SH-SY5Y (cell line): ENCODE data around the gene LRRC4B.

Experiments used
- GATA2 ChIP-seq: IDR thresholded peaks from 2 replicates; pipeline ENCODE4 v1.6.1; 2011; ENCODE audit warnings: mild to moderate bottlenecking, low read depth, low read length
- GATA3 ChIP-seq: IDR thresholded peaks from 2 replicates; pipeline ENCODE4 v1.6.1; 2011; ENCODE audit warnings: low read depth, mild to moderate bottlenecking, low read length, moderate library complexity

DNA sequence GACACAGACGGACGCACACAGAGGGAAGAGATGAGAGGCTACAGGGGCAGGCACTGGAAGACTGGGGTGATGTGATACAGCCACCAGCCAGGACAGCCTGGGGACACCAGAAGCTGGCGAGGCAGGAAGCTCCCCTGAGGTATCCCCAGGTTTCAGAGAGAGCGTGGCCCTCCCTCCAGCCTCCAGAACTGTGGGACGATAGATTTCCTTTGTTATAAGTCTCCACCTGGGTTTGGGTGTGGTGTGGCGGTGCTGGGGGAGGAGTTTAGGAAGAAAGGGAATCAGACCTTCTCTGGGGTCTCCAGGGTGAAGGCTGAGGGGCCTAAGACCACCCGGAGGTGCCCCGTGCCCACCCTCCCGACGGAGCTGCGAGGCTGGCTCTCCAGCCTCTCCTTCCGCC, 51.8 kb downstream of the LRRC4B start:
- TF ChIP-seq GATA2 (no peak), GATA3 (no peak)
